ENCODE data around the gene TNRC6A.
A peak's percentile ranks its signal among the peaks of the same experiment; 100 is the strongest.
"Not testable (repeated sequence)": the region's sequence is repeated elsewhere in the genome, so short reads cannot be mapped to it uniquely, and the experiment has no call there.

Gene TNRC6A

DNA sequence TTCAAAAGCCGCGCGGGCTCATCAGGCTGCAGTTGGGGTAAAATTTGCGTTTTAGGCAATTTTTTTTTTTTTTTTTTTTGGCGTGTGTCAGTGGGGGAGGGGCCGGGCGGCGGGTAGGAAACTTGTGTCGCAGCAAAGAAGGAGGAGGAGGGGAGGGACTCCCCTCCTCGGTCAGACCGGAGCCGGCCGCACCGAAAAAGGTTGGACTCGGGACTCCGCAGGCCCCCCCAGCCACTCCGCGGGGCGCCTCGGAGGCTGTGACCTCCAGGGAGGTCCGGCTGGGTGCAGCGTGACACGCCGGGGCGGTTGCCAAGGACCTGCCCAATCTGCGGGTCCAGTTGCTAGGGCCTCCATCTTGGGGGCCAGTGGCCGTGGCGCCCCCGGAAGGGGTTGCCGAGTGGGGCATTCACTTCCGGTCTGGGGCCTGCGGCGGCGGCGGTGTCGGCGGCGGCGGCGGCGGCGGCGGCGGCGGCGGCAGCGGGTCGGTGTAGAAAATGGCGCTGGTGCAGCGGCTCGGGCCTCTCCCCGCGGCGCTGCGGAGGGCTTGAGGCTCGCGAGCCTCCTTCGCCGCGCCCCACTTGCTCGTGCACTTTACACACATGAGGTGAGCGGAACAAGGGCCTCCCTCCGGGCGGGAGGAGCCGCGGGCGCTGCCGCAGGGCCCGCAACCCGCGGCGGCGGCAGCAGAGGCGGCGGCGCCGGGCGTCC lies at the start of gene TNRC6A:
Gene TNRC6A, plus strand, starts transcription at position 409 of the 708 bp plus-strand sequence. Its CDS starts 191 bp downstream, at position 600.
- DNase-seq (ENCODE audit: low read depth in 2 of 3, low spot score in 1 of 3), result peak; percentile 66 to 78 (median 71)

DNA sequence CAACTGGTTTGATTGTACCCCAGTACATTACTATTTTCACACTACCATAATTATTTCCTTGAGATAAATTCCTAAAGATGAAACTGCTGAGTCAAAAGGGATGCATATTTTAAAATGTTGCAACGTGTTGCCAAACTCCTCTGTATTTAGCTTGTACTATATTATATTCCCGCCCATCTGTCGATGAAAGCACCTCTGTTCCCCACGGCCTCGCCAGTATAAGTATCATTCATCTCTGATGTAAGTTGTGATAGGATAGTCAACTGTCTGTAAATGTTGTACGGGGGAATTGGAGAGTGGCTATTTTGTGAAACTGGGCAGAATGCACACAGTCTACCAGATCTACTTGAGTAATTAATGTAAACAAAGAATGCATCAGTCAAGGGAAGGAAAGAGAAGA lies 47.7 kb upstream of the TNRC6A start:
- DNase-seq (ENCODE audit: low read depth in 2 of 3, low spot score in 1 of 3), result no peak

DNA sequence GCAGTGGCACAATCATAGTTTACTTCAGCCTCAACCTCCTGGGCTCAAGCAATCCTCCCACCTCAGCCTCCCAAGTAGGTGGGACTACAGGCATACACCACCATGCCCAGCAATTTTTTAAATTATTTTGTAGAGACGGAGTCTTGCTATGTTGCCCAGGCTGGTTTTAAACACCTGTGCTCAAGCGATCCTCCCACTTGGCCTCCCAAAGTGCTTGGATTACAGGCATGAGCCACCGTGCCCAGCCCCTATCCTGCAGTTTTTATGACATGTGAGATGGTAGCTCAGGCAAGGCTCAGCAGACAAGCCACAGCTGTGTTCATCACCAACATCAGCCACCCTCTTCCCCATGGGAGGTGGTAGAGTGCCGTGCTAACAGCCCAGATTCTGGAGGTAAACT lies 46.2 kb upstream of the TNRC6A start:
- DNase-seq (ENCODE audit: low read depth in 2 of 3, low spot score in 1 of 3), result no peak

DNA sequence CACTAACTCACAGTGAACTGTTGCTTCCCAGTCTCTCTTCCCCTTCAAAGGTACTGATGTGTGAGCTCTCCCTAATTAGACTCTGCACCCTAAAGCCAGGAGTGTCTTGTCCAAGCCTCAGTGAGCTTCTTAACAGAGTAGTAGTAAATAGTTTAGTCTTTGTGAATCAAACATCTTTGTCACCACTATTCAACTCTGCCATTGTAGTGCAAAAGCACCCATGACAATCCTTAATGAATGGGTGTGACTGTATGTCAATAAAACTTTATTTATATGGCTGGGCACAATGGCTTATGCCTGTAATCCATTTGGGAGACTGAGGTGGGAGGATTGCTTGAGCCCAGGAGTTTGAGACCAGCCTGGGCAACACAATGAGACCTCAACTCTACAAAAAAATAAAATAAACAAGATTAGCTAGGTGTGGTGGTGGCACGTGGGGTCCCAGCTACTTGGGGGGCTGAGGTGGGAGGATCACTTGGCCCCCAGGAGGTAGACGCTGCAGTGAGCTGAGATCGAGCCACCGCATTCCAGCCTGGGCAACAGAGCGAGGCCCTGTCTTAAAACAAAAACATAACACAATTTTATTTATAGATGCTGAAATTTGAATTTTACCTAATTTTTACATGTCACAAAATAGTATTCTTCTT lies 45.5 kb upstream of the TNRC6A start:
- DNase-seq (ENCODE audit: low read depth in 2 of 3, low spot score in 1 of 3), result no peak

DNA sequence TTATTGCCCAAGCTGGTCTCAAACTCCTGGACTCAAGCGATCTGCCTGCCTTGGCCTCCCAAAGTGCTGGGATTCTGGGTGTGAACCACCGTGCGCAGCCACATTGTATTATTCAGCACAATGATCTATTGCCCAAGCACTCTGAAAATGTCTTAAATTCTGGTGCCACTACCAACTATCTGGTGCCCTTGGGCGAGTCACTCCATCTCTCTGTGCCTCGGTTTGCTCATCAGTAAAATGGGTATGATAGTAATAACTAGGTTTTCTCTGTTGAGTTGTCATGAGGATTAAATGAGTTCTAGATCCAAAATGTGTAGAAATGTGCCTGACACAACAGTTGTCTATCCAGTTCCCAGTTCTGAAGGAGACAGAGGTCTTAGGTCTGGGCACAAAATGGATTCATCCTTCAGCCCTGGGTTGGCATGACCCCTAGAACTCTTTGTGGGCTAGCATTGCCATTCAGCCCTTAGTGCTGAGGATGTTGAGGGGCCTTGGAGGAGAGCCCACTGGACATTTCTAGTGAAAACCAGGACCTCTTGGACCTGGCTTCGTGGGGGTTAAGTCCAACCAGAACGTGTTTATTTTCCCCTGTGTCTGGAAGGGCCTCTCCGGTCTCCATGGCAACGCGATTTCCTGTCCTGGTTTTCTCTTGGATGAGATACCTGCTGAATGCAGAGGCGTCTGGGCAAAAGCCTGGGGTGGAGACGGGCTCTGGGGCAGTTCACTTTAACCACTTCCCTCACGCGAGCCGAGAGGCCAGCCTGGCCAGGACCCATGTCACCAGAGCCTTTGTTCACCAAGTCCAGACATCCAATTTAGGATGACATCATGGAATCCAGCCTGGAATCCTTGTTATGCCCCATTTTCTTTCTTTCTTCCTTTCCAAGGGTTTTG lies 43.7 kb upstream of the TNRC6A start:
- DNase-seq (ENCODE audit: low read depth in 2 of 3, low spot score in 1 of 3), result no peak

DNA sequence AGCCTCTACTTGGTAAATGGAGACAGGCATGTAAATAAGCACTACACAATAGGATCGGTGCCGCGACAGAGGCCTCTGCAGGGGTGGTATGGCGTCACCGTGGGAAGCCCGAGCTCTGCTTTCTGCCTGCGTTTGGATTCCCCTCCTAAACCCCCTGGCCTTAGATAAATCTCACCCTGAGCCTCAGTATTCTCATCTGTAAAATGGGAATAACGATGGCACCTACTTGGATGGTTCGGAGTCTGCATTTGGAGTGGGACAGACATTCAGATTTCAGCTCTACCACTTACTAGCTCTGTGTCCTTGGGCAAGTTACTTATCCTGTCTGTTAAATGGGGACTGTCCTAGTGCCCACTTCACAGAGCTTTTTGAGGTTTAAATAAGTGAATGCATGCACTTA lies 42.8 kb upstream of the TNRC6A start:
- DNase-seq (ENCODE audit: low read depth in 2 of 3, low spot score in 1 of 3), result no peak

DNA sequence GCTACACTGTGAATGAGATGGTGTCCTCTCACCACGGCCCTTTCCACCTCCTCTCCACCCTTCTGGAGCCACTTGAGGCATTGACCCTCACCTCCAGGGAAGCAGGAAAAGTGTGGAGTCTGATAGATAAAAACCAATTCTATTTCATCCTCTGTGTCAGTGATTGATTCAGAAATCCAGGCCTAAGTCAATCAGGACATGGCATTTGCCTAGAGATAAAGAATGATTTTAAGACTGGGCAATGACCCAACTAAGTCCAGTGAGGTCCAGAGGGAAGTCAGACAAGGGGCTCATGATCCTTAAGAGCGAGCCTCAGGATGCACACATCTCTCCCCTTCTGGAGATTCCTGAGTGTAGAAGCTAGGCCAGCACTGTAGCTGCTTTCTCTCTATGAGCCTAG lies 41.1 kb upstream of the TNRC6A start:
- no peak for DNase-seq (ENCODE audit: low read depth in 2 of 3, low spot score in 1 of 3)

DNA sequence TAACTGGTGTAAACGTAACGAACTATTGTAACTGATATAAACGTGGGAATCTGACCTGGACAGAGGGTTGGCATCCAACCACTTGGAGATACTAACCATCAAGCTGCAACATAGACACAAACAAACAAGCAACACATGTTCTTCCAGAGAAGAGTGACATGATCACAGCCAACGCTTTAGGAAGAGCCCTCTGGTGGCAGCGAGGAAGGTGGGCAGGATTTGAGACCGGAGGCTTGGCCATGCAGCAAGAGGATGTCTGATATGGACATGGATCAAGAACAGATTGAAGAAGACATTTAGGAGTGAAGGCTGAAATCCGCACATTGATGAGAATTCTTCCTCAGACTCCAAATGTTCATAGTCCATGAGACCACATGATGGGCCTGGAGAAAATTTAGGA lies 40.3 kb upstream of the TNRC6A start:
- no peak for DNase-seq (ENCODE audit: low read depth in 2 of 3, low spot score in 1 of 3)

DNA sequence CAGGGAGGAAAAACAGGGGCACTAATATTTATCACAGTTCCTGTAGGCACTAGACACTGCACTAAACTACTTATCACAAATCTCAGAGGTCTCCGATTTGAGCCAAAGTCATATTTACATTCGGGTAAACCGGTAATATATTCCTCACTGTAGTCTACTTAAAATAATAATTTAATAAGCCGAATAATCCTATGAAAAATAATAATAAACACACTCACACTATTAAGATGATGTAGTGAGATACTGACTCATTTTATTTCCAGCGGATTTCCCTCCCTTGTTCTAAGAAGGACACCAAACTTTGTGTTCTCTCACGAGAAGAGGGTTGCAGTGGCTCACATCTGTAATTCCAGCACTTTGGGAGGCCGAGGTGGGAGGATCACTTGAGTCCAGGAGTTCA lies 36.6 kb upstream of the TNRC6A start:
- DNase-seq (ENCODE audit: low read depth in 2 of 3, low spot score in 1 of 3), result no peak

DNA sequence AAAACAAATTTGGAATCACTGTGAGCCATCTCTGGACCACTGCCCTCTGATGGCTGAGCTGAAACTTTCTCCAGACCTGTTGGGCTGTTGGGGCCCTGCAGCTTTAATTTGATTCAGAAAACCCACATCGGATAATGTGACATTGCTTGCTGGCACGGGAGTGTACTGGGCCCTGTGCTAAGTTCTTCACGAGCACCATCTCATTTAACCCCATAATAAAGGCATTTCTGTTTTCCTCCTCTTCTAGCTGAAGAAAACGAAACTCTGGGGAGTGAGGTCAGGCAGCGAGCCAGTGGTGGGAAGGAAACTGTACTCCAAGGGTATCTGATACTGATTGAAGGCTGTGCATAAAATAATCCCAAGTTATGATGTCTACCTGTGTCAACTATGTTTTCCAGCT lies 34.5 kb upstream of the TNRC6A start:
- no peak for DNase-seq (ENCODE audit: low read depth in 2 of 3, low spot score in 1 of 3)

DNA sequence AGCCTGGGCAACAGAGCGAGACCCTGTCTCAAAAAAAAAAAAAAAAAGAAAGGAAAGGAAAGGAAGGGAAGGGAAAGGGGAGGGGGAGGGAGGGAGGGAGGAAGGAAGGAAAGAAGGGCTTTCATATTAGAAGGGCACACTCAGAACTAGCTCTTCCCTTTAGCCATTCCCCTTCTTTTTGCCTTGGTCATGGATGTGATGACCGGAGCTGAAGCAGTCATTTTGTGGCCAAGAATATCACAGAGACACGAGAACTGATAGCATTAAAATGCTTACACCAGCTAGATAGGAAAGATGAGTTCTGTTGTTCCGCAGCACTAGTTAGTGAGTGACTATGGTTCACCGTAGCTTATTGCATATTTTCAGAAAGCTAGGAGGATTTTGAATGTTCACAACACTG lies 32.8 kb upstream of the TNRC6A start:
- no peak for DNase-seq (ENCODE audit: low read depth in 2 of 3, low spot score in 1 of 3)

DNA sequence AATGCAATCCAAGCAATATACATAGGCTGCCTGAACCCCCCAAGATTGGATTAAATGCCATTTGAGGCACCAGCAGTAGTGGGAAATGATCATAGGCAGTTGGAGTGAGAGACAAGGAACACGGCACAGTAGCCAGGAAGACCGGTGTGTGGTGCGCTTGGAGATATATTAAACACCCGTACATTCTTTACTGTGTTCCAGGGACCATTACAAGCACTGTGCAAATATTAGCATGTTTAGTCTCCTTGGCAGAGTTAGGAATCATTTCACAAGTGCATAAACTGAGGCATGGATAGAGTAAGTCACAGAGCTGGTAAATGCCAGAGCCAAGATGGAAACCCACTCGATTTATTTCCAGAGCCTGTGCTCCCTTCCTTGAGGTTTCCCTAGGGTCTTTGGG lies 31.1 kb upstream of the TNRC6A start:
- DNase-seq (ENCODE audit: low read depth in 2 of 3, low spot score in 1 of 3), result no peak

DNA sequence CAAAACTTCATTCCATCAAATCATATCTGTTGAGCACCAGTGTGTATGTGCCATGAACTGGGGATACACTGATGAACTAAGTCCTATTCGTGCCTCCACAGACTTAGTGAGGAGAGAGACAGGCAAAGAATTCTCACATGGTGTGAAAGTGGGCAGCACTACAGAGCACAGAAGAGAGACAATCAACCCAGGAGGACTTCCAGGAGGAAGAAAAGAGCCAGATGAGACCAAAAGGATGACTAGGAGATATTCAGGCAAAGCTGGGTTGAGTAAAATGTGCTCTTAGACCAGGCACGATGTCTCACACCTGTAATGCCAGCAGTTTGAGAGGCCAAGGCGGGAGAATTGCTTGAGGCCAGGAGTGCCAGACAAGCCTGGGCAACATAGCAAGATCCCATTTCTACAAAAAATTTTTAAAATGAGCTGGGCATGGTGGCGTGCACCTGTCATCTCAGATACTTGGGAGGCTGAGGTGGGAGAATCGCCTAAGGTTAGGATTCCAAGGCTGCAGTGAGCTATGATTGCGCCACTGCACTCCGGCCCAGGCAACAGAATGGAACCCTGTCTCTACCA lies 30.2 kb upstream of the TNRC6A start:
- DNase-seq (ENCODE audit: low read depth in 2 of 3, low spot score in 1 of 3), result no peak

DNA sequence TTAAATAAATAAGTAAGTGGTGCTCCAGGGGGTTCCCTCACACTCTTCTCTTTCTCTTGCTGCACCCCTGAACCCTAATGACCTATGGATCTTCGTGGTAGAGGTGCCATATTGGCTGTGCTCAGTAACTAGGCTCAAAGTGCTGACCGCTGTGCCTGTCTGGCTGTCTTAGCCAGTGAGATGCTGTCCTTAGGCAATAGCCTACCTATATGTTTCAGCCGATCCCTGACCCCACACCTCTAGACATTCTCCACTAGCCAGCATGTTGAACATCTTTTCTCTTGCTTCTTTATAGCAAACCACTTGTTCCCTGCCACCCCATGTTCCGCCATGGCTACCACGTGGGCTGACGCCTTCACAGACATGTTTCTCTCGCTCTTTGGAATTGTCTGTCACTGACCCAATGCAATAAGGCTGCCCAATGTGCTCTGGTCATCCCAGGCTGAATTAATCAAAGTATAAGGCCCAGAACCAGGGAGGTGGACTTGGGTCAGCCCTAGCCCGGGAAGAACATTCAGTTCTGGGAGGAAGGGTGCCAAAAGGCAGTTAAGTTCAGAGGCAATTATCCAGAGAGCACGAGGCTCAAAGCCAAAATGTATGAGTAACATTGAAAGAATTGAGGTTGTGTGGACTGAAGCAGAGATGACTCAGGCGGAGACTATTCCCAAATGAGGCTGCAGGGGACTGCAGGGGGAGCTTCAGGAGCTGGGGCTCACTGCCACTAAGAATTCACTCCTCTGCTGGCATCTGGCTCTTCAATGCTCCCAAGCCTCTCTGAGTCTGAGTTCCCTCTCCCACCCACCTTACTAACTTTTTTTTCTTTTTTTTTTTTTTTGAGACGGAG lies 28.7 kb upstream of the TNRC6A start:
- DNase-seq (ENCODE audit: low read depth in 2 of 3, low spot score in 1 of 3), result no peak

DNA sequence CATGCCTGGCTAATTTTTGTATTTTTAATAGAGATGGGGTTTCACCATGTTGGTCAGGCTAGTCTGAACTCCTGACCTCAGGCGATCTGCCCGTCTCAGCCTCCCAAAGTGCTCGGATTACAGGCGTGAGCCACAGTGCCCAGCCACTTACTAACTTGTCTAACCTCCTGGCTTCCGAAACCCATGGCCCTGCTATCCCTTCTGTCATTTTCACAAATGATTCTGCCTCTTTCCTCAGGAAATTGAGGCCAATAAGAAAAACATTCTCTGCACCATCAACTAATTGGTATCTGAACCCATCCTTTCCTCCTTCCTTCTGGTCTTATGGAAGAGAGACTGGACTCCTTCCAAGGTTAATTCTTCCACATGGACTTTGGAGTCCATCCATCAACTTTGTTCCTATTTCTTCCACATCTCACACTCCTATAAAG lies 27.9 kb upstream of the TNRC6A start:
- DNase-seq (ENCODE audit: low read depth in 2 of 3, low spot score in 1 of 3), result no peak

DNA sequence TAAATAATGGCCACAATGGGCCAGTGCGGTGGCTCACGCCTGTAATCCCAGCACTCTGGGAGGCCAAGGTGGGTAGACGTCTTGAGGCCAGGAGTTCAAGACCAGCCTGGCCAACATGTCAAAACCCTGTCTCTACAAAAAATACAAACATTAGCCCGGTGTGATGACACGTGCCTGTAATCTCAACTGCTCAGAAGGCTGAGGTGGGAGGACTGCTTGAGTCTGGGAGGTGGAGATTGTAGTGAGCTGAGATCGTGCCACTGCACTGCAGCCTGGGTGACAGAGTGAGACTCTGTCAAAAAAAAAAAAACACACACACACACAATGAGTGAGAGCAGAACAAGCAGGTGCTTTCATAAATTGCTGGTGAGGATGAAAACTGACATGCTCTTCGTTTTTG lies 21.7 kb upstream of the TNRC6A start:
- not testable (repeated sequence) for DNase-seq (ENCODE audit: low read depth in 2 of 3, low spot score in 1 of 3)

DNA sequence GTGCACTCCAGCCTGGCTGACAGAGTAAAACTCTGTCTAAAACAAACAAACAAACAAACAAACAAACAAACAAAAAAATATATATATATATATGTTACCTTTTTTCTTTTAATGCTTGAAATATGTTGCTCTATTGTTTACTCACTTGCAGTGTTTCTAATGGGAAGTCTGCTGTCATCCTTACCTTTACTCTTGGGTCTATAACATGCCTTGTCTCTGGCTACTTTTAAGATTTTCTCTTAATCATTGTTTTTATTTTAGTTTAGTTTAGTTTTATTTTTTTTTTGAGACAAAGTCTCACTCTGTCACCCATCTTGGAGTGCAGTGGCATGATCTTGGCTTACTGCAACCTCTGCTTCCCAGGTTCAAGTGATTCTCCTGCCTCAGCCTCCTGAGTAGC lies 16.1 kb upstream of the TNRC6A start:
- no peak for DNase-seq (ENCODE audit: low read depth in 2 of 3, low spot score in 1 of 3)

DNA sequence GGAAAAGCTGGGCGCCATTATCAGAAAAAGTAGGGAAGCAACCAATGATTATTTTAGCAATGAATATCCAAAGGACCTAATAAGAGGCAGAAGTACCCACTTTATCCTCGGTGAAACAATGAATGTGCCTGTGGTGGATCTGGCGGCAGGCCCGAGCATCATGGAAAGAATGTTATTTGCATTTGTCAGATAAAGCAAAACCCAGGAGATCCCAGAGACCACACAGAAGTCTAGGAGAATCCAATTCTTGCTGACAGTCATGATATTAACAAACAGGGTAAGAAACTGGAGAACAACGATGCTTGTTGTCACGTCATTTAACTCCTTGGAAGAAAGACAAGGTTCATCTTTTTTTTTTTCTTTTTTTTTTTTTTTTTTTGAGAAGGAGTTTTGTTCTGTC lies 12.0 kb upstream of the TNRC6A start:
- DNase-seq (ENCODE audit: low read depth in 2 of 3, low spot score in 1 of 3), result no peak

DNA sequence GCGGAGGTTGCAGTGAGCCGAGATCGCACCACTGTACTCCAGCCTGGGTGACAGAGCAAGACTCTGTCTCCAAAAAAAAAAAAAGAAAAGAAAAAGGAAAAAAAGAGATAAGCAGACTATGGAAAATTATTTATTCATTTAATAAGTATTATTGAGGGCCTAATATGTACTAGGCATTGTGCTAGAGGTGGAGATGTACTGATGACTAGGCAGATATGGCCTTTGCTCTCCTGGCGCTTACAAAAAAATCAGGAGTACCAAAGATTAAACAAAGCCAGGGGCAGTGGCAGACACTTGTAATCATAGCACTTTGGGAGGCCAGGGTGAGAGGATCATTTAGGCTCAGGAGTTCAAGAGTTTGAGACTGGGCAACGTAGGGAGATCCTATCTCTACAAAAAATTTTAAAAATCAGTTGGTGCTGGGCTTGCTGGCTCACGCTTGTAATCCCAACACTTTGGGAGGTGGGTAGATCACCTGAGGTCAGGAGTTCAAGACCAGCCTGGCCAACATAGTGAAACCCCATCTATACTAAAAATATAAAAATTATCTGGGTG lies 10.4 kb upstream of the TNRC6A start:
- DNase-seq (ENCODE audit: low read depth in 2 of 3, low spot score in 1 of 3), result no peak

DNA sequence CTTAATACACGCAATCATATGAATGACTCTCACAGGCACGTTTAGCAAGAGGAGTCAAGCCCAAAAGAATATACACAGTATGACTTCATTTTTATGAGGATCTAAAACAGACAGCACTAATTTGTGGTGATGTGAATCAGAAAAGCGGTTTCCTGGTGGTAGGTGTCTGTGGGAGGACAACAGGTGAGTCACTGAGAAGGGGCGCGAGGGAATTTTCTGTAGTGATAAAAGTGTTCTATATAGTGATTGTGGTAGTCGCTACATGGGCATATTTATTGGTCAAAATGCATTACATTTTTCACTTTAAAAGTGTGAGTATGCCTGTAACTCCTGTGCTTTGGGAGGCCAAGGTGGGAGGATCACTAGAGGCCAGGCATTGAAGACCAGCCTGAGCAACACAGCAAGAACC lies 7.6 kb upstream of the TNRC6A start:
- peak; percentile 53 to 70 (median 59) for DNase-seq (ENCODE audit: low read depth in 2 of 3, low spot score in 1 of 3)
